ENCODE measurements around the gene GPATCH11.

GPATCH11 gene

DNA sequence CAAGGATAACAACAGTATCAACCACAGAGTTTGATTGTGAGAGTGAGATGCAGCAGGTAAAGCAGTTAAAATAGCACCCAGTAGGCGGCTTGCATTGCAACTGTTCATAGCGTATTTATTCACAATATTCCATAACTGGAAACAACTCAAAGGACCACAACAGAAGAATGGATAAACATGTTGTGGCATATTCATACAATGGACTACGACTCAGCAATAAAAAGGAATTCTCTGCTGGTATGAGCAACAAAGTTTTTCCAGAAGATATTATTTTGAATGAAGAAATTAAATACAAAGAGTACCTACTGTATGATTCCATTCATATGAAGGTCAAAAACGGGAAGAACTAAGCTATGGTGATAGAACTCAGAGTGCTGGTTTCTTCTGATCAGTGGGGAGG lies 25.2 kb downstream of the GPATCH11 start:
- DNase-seq: no peak

DNA sequence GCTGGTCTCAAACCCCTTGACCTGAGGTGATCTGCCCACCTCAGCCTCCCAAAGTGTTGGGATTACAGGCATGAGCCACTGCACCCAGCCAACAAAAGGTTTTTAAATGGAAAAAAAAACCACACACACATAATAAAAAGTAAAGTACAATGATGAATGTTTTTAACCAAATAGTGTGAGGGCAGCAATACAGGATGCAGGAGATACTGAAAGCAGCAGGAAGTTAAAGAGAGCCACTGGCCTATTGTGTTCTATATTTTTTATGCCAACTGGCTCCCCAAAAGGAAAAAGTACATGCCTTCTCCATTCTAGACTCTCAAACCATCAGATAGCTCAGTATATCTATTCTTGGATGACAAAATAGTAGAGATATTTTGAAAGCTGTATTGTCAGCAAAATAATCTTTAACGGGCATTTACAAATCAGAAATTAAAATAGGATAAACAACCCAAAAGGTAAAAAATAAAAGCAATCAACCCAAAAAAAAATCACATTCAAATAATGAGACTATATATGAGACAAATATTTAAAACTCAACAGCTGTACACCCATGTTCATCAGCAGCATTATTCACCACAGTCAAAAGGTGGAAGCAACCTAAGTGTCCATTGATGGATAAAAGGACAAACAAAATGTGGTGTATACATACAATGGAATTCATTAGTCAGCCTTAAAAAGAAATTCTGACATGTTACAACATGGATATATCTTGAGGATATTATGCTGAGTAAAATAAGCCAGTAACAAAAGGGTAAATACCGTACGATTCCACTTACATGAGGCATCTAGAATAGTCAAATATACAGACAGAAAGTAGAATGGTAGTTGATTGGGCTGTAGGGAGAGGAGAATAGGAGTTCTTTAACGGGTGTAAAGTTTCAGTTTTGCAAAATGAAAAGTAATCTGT lies 26.2 kb downstream of the GPATCH11 start:
- no peak for DNase-seq

DNA sequence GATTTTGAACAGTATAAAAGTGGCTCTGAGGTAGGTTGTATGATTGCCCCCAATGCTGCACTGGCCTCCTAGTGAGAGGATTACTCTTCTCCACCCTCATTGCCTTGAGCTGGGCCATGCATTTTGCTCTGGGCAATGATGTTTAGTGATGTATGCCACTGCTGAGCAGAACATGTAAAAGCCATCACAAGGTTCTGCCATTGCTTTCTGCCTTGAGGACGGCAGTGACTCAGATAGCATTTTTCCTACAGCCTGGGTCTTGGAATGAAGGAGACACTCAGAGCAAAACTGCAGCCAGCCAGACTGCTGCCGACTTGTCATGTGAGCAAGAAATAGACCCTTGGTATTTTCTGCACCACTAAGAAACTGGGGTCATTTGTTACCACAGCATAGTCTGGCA lies 27.6 kb downstream of the GPATCH11 start:
- no peak for DNase-seq

DNA sequence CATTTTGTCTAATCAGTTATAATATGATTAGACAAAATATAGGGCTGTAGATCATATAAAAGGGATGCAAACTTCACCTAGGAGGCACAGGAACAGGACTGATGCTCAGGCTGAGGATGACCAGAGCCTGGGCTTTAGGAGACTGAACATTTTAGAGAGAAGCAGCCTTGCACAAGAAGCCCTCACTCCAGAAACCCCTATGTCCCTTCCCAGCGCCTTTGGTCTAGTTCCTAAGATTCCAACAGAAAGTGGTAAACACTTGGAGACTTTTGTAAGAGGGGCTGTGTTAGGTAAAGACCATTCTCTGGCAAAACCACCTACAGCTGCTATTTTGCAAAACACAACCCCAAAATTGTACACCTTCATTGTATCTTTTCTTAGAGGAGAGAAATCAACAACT lies 33.2 kb downstream of the GPATCH11 start:
- DNase-seq: no peak

DNA sequence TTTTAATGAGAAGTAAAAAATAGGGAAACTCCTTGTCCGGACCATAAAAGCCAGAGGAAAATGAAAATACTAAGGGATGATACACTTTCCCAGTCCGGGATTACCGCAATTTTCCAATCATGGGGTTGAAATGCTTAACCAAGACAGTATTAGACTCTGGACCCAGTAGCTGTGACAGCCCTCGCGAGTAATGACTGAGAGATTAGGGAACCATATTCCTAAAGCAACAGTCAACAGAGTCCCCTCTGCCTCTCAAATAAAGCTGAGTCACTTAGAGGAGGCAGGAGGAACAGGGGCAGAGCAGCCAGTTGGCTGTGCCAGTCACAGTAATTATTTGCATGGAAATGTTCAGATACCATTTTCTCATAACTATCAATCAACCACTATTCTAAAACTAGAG lies 34.8 kb downstream of the GPATCH11 start:
- DNase-seq: no peak

DNA sequence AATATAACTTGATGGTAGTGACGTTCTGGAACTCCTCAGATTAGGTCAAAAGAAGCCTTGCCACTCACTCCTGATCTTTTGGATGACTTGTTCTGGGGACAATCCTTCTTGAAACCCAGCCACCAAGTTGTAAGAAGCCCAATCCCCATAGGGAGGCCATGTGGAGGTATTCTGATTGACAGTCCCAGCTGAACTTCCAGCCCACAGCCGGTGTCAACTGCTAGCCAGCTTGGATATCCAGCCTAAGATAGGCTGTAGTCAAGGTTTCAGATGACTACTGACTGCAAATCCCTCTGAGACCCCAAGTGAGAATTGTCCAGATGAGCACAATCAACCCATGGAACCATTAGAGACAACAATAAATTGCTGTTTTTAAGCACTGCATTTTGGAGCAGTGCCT lies 41.1 kb downstream of the GPATCH11 start:
- no peak for DNase-seq

DNA sequence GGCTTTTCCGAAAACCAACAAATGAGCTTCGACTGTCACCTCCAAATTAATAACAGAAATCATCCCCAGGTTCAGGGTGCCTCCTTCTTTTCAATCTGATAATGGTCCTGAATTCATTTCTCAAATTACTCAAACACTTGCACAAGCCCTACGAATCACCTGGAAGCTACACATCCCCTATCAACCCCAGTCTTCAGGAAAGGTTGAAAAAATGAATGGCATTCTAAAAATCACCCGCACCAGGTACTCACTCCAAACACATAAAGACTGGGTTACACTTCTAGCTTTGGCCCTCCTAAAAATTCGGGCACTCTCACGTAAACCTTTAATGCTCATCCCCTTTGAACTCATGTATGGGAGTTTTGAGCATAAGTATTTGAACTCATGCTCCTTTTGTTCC lies 48.6 kb downstream of the GPATCH11 start:
- no peak for DNase-seq

DNA sequence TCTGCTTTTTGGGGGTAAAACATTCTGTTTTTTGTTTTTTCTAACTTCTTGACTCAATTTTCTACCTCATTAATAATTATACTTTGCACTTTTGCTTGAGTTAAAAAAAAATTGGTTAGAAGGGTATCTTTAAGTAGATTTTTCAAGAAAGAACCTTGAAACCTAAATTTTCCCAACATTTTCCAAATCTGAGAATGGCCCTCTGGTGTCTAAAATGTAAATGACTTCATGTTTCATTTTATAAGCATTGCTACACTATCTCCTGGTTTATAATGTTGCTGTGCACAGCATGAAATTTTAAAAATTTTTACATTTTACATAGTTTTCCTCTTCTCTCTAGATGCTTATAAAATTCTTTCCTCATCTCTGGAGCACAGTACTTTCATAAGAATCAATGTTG lies 58.2 kb downstream of the GPATCH11 start:
- no peak for DNase-seq

DNA sequence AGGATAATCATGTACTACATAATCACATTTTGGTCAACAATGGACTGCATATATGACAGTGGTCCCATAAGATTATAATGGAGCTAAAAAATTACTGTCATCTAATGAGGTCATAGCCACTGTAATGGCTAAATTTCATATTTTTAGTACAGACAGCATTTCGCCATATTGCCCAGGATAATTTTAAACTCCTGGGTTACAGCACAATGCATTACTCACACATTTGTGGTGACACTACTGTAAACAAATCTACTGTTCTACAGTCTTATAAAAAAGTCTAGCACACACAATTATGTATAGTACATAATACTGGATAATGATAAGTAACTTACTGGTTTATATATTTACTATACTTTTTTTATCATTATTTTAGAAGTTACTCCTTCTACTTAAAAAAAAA lies 59.7 kb downstream of the GPATCH11 start:
- no peak for DNase-seq

DNA sequence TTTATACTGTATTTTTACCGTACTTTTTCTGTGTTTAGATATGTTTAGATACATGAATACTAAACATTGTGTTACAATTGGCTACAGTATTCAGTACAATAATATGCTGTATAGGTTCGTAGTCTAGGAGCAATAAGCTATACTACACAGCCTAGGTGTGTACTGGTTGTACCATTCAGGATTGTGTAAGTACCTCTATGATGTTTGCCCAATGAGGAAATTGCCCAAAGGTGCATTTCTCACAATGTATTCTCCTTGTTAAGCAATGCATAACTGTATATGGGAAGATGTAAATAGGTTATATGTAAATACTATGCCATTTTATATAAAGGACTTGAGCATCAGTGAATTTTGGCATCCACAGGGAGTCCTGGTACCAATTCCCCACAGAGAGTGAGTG lies 61.7 kb downstream of the GPATCH11 start:
- no peak for DNase-seq

DNA sequence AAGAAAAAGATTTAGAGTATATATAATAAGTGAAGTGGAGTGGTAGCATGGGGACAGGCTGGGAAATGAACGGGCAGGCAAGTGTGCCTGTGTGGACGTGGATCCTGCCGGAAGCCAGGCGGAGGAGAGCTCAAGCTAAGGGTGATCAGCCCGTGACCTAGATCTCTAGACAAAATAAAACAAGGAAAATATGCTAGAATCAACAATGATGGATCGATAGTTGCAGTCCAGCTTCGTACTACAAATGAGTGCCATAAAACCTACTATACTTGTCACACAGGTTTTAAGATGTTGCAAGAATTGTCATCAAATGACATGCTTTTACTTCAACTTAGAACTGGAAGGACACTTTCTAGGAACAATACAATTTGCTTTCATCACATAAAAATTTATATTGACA lies 64.0 kb downstream of the GPATCH11 start:
- DNase-seq: no peak
